ENCODE measurements around the gene PAQR3.
A peak's percentile ranks its signal among the peaks of the same experiment; 100 is the strongest.
"Not testable (repeated sequence)": the region's sequence is repeated elsewhere in the genome, so short reads cannot be mapped to it uniquely, and the experiment has no call there.

The PAQR3 gene

DNA sequence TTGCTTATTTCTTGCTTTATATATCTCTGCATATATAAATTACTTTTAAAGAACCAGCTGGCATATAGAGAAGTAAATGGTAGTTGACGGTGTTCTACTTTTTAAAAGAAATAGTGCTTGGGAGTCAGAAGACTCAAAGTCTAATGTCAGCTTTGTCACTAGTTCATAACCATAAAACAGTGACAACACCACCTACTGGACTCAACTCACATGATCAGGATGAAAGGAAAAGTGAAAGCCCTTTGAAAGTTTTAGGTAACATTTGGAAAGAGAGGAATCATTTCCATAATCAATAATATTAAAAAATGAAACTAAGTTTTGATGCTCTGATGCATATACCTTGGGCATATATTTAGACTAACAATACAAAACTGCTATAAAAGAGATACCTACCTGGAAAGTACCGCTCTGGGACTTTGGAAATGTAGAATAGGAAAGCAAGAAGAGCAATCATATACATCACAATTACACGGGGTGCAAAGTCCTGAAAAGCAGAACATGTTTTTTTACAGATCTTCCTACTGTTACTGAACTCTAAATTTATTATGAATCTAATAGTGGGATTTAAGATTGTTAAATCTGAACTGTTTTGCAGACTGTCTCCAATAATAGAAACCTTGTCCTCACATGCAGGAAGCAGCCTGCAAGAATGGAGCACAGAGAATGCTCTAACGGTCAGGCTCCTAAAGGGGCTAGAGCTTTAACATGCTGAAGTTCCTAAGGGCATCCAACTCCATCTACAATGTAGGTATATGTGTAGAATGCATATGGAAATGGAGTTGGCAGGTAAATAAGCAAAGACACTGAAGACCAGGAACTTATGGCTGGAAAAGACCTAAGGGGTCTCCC lies 15.6 kb downstream of the PAQR3 start:
- no peak for DNase-seq

DNA sequence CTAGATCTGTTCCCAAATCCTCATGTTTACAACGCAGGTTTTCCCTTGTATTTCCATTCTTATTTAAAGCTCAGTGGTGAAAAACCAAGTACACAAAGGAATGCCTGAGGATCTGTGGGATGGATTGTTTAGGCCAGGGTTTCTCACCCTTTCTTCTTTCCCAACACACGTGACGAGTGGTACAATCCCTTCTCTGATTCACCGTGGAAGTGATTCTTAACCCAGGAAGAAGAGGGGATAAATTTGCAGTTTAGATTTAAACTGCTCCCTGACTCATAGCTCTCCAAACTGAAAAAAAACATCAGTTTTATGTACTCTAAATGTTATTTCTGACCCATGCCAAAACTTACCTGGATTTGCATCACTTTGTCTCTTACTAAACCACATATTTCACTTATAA lies 17.0 kb downstream of the PAQR3 start:
- no peak for DNase-seq

DNA sequence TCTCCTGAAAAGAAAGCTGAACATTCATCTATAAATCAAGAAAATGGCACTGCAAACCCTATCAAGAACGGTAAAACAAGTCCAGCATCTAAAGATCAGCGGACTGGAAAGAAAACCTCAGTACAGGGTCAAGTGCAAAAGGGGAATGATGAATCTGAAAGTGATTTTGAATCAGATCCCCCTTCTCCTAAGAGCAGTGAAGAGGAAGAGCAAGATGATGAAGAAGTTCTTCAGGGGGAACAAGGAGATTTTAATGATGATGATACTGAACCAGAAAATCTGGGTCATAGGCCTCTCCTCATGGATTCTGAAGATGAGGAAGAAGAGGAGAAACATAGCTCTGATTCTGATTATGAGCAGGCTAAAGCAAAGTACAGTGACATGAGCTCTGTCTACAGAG lies 28.6 kb downstream of the PAQR3 start:
- DNase-seq: no peak

DNA sequence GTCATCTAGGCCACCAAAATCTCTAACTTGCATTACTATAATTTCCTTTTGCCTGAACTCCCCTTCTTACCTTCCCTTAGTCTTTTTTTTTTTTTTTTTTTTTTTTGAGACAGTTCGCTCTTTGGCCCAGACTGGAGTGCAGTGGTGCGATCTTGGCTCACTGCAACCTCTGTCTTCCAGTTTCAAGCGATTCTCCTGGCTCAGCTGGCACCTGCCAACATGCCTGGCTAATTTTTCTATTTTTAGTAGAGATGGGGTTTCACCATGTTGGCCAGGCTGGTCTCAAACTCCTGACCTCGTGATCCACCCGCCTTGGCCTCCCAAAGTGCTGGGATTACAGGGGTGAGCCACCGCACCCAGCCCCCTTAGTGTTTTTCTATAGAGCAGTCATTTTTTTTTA lies 30.3 kb downstream of the PAQR3 start:
- DNase-seq: not testable (repeated sequence)

DNA sequence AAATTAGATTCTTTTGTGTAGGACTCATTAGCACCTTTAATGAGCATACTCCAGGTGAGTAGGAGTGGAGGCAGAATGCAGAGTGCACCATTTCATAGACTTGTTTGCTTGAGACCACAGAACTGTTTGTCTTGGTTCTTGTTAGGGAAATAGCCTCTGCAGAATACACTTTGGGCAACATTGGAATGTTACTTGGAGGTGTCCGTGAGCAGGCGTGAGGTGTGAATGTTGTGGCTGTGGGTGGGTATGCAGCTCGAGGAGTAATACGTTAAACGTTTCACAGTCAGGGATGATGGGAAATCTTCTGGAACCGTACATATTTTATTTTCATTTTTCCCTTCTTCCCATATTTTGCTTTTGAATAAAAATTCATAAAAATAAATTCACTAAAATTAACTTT lies 31.6 kb downstream of the PAQR3 start:
- DNase-seq: no peak

DNA sequence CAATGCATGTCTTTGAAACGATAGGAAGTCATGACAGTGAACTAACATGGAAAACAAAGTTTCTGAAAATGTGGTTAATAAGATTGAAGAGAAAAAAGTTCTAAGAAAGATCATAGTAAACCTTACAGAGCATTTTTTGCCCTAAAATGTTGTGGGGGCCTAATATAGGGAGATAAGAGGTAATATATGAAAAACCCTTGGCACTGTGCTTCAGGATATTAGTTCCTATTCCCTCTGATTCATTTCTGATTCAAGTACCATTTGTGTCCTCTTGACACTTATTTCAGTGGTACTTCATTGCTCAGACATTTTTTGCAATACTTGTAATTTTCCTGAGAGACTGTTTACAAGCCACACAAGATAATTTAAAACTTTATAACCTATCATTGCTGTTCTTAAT lies 35.1 kb downstream of the PAQR3 start:
- DNase-seq: no peak

DNA sequence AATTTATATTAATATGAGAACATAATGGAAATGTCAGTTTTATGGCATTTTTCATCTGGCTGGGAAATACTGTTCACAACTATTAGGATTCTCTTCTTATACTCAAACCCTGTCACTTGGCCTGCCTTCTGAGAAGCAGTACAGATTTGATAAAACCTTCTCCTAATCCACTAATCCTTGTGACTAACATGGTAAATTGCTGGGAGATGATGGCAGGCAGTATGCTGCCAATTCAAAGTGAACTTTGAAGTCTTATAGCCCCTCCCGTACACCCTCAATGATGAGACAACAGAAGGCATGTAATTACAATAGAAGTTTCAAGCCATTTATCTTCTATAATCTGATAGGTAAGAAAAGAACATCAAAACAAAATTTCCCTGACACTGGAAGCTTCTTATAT lies 36.9 kb downstream of the PAQR3 start:
- no peak for DNase-seq

DNA sequence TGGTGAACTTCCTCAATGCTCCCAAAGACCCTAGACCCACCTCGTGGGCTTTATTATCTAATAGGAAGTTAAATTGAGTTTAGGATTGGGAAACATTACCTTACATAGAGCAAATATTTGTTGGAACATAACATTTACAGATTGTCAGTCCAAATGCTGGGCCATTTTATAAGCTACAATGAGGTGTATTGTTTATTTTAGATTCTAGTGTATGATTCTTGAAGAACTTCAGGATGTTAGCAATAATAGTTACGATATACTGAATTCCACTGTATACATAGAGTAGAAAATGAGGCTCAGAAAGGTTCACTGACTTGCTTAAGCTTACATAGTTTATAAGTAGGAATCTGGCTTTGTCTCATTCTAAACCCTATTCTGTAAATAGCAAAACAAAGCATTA lies 37.4 kb downstream of the PAQR3 start:
- no peak for DNase-seq

DNA sequence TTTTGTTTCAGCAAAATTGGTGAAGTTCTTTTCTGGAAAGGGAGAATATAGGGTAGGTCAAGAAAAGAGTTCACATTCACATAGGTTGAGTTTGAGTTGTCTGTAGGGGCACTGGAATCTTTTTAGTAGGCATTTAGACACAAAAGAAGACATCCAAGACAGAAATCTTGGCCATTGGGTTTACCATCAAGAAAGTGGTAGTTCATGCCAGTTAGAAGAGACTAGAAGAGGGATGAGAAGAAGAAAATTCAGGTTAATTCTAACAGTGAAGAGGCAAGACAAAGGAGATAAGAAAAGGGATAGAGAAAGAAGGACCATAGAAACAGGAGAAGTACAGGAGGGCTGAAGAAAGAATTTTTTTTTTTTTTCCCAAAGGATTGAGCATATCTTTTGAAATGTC lies 39.9 kb downstream of the PAQR3 start:
- DNase-seq: no peak

DNA sequence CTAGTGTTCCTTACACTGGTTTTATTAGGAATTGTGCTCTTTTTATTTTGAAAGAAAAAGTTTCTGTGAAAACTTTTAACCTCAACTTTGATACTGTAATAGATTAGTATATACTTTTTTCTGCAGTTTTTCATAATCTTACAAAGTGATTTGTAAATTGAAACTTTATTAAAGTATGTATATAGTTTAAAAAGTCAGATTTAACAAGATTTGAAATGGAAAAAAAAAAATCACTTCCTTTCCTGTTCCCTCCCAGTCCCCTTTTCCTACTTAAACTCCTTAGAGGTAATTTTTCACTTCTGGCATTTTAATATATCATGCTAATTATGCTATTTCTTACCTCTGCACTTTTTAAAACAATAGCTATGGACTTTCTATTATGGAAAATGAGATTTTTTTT lies 49.3 kb downstream of the PAQR3 start:
- DNase-seq: no peak

DNA sequence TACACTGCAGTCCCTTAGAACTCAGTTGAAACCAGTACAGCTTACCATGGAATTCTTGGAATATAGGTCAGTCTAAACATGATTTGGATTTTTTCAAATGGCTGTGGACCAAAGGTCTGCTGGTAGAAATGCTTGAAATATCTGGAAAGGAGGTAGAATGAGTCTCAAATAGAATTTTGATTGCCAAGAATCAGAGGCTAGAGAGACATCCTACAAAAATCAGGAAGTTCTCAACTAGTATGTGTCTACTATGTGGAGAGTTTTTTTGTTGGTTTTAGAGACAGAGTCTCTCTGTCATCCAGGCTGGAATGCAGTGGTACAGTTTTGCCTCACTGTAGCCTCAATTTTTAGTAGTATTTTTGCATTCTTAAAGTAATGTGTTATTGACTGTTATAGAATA lies 53.6 kb downstream of the PAQR3 start:
- DNase-seq: no peak

DNA sequence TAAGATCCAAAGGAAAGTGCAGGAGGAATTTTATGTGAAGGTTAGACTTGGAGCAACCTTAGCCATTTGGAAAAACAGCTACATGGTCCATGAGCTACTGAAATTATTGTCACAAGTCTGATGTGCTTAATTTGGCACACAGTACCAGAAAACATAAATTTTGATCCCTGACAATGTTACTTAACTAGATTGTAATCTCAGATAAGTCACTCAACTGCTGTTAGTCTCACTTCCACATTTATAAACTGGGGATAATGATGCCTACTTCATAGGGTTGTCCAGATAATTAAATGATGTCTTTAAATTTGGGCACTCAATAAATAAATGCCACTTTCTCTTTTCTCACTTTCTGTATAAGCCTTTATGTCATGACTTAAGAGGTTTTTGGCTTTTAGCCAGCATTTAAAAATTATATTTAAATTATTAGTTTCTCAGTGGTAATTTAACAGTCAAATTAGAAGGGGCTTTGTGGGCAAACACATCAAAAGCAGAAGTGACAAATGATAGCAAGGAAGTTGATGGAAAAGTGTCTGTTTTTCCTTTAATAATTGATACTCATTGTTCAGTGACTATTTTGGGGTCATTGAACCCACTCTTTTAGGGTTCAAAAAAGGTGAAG lies 58.3 kb downstream of the PAQR3 start:
- no peak for DNase-seq

DNA sequence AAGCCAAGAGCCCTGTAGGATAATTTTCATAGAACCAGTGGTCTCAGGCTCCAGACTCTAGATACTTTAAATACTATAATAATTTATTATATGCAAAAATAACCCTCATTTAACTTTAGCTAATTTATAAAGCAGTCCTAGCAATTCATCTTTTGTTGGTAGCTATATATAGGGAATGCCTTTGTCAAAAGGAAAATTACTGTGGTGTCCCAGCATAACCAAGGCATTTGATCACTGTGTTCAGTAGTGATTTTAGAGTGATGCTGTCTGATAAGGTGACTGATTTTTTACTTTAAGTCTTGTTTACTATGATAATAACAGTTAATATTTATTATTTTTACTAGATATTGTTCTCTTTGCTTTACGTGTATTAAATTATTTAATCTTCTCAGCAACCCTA lies 61.2 kb downstream of the PAQR3 start:
- DNase-seq: no peak

DNA sequence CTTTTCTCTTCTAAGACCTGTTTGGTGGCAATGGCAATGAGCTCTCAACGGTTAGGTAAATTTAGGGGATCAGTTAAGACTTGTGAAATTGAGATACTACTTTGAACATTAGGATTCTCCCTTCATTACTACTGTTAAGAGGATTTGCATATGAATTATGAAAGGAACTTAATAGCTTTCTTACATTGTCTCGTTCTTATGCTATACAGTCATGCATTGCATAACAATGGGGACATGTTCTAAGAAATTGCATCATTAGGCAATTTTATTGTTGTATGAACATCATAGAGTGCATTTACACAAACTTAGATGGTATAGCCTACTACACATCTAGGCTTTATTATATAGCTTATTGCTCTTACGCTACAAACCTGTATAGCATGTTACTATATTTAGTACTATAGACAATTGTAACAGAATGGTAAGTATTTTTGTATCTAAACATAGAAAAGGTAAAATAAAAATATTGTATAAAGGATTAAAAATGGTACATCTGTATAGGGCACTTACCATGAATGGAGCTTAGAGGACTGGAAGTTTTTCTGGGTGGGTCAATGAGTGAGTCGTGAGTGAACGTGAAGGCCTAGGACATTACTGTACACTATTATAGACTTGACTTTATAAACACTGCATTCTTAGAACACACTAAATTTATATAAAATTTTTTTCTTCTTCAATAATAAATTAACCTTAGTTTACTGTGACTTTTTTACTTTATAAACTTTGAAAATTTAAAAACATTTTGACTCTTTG lies 62.5 kb downstream of the PAQR3 start:
- DNase-seq: no peak

DNA sequence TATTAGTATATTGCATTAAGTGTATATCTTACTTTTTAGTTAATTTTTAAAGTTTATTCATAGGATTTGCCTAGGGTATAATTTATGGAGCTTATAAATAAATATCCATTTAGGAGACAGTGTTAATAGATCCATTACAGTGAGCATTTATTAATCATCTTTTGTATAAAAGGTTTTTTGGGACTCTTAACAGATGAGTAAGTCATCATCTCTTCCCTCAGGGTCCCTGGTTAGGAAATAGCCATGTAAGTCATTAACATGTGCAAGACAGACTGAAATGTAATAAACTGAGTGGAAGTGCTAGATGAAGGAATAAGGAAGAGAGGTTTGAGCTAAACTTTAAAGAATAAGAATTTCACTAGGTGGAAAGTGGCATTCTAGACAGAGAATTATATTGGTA lies 69.2 kb downstream of the PAQR3 start:
- no peak for DNase-seq

DNA sequence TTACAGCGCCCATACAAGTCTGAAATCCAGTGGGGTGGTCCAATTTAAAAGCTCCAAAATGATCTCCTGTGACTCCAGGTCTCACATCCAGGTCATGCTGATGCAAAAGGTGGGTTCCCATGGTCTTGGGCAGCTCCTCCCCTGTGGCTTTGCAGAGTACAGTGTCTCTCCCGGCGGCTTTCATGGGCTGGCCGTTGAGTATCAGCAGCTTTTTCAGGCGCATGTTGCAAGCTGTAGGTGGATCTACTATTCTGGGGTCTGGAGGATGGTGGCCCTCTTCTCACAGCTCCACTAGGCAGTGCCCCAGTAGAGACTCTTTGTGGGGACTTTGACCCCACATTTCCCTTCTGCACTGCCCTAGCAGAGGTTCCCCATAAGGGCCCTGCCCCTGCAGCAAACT lies 70.5 kb downstream of the PAQR3 start:
- not testable (repeated sequence) for DNase-seq

DNA sequence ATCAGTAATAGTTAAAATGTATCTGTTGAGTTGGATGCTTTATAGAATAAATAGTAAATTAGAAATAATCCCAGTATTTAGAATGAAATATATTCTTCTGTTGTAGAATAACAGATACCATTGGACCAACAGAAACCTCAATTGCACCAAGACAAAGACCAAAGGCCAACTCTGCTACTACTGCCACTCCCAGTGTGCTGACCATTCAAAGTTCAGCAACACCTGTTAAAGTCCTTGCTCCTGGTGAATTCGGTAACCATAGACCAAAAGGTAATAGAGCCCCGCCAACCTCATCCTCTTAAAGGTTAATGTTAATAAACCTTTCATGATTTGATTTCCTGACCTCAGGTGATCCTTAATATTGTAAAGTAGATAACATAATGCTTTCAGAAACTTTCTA lies 73.8 kb downstream of the PAQR3 start:
- DNase-seq: no peak

DNA sequence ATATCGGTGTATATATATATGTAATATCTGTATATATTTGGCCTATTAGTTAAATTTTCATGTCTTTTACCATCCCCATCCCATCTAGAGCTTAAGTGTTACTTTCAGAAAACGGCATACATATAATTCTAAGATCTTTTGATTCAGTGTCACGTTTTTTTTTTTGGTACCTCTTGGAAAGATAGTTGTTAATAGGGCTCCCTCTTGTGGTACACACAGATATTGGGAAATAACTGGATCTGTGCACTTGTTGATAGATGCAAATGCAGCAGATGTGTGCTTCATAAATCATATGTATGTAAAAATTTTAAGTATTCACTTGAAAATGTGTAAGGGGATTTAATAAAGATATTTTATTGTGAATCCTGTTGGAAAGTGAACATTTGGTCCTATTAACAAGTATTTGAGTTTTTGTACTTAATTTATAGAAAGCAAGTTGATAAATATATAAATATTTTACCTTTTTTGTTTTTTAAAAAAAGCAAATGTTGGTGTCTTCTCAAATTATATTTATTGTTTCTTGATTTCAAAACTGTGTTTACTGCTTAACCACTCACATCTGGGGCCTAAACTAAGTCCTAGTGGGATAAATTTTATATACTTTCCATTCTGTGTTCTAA lies 74.7 kb downstream of the PAQR3 start:
- DNase-seq: peak; percentile 70

DNA sequence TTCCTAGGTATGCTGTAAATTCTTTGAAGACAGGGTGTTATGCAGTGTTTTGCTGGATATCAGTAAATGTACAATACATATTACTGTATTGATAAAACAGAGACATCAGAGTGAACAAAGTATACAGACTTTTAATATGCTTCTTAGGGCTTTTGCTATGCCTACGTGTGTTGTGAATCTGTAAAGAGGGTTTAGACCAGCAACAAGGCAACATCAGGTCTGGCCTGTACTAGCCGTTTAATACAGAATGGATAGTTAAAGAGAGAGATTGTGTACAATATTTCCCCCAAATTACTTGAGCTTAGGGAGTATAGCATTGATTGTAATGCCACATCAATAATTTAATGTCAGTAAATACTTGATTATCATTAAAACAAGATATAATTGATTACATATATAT lies 75.2 kb downstream of the PAQR3 start:
- DNase-seq: no peak

DNA sequence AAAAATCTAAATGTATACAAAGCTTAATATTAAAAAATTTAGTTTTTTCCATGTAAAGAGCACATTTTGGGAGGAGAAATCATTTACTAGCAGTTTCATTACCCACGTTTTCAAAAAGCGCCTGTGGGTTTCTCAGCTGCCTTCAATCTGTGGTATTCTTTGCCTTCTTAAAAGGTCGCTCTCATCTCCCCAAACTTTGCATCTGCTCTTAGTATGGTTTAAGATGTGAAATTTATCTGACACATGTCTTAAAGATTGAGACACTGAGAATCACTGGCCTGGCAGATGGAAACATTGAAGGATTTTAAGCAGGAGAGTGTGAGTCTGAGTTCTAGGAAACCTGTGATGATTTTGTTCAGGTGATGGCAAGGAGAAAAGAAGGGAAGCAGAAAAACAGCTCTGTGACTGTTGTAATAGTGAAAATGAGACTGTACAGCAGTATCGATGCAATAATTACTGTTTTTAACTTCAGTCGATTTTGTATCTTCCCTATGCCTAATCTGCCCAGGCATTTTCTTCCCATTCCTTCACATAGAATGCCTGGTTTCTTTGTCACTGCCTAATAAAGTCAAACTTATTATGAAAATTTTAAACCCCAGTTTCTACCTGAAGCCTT lies 75.9 kb downstream of the PAQR3 start:
- DNase-seq: no peak

DNA sequence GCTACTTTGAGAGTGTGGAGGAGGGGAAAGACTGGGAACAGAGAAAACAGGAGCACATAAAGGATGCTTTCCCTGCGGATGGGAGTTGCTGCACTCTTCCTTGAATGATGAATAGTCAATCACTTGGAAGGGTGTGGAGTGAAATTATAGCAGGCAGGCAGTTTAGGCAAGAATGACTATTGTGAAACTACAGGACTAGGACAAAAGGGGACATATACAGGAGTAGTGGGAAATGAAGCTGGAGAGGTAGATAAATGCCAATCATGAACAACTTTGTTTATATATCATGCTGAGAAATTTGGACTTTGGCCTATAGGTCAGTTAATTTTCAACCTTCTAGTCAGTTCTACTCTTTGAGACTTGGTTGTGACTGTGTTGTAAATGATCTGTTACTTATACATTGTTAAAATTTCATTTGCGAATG lies 76.9 kb downstream of the PAQR3 start:
- no peak for DNase-seq
